DOHH2 (cell line): ENCODE data around the gene KCTD11.

Experiments used
- H3F3A ChIP-seq: fragments of 200-600 bp; sonication (generic), shearing (Covaris generic); 2 replicates; pipeline ENCODE4 v1.6.0; 2016; ENCODE audit warnings: antibody characterized with exemption, mild to moderate bottlenecking; ENCODE audit not compliant: control insufficient read depth, insufficient read depth
- H3K27ac ChIP-seq: fragments of 200-600 bp; sonication (generic); 2 replicates; pipeline ENCODE4 v1.5.1; 2014; ENCODE audit warnings: low read depth, mild to moderate bottlenecking, low read length, moderate library complexity
- H3K27me3 ChIP-seq: fragments of 200-600 bp; sonication (generic); 2 replicates; pipeline ENCODE4 v1.6.1; 2014; ENCODE audit warnings: mild to moderate bottlenecking, low read length, mixed read lengths; ENCODE audit not compliant: control insufficient read depth
- H3K36me3 ChIP-seq: fragments of 200-600 bp; sonication (generic); 2 replicates; pipeline ENCODE4 v1.6.1; 2014; ENCODE audit warnings: mild to moderate bottlenecking, low read length, moderate library complexity, mixed read lengths; ENCODE audit not compliant: control insufficient read depth
- H3K4me1 ChIP-seq: fragments of 200-600 bp; sonication (generic); 2 replicates; pipeline ENCODE4 v1.6.1; 2014; ENCODE audit warnings: mild to moderate bottlenecking, low read length, mixed read lengths; ENCODE audit not compliant: control insufficient read depth
- H3K4me2 ChIP-seq: fragments of 200-600 bp; sonication (generic); 2 replicates; pipeline ENCODE4 v1.6.0; 2014; ENCODE audit warnings: mild to moderate bottlenecking, low read length, moderate library complexity
- H3K4me3 ChIP-seq: fragments of 200-600 bp; sonication (generic); 2 replicates; pipeline ENCODE4 v1.5.1; 2014; ENCODE audit warnings: mild to moderate bottlenecking, low read length, mixed read lengths
- H3K79me2 ChIP-seq: fragments of 200-600 bp; sonication (generic); 2 replicates; pipeline ENCODE4 v1.6.1; 2014; ENCODE audit warnings: mild to moderate bottlenecking, low read length, mixed read lengths; ENCODE audit not compliant: control insufficient read depth
- H3K9me2 ChIP-seq: fragments of 200-600 bp; sonication (generic); replicated peaks from 2 replicates; pipeline ENCODE4 v1.6.1; 2014; ENCODE audit warnings: mild to moderate bottlenecking, low read length, mixed read lengths; ENCODE audit not compliant: control insufficient read depth
- H3K9me3 ChIP-seq: fragments of 200-600 bp; sonication (generic); 2 replicates; pipeline ENCODE4 v1.6.1; 2014; ENCODE audit warnings: antibody characterized with exemption, low read length, mixed read lengths; ENCODE audit not compliant: control insufficient read depth, insufficient read depth
- H4K20me1 ChIP-seq: fragments of 200-600 bp; sonication (generic); 2 replicates; pipeline ENCODE4 v1.6.0; 2014; ENCODE audit warnings: low read depth, mild to moderate bottlenecking, antibody characterized with exemption, low read length, moderate library complexity; ENCODE audit not compliant: control insufficient read depth, insufficient read depth
- EZH2phosphoT487 ChIP-seq: fragments of 200-600 bp; sonication (generic); IDR thresholded peaks from 2 replicates; pipeline ENCODE4 v1.6.1; 2017; ENCODE audit warnings: borderline replicate concordance, mild to moderate bottlenecking, antibody characterized with exemption, low read length, moderate library complexity, mixed read lengths
- TF ChIP-seq, protein P1 (sequence below): fragments of 200-600 bp; sonication (generic); IDR thresholded peaks from one replicate; pipeline ENCODE4 v1.5.1; 2014; ENCODE audit warnings: antibody characterized with exemption, mild to moderate bottlenecking, low read depth, low read length; ENCODE audit not compliant: poor library complexity, severe bottlenecking

KCTD11 gene

DNA sequence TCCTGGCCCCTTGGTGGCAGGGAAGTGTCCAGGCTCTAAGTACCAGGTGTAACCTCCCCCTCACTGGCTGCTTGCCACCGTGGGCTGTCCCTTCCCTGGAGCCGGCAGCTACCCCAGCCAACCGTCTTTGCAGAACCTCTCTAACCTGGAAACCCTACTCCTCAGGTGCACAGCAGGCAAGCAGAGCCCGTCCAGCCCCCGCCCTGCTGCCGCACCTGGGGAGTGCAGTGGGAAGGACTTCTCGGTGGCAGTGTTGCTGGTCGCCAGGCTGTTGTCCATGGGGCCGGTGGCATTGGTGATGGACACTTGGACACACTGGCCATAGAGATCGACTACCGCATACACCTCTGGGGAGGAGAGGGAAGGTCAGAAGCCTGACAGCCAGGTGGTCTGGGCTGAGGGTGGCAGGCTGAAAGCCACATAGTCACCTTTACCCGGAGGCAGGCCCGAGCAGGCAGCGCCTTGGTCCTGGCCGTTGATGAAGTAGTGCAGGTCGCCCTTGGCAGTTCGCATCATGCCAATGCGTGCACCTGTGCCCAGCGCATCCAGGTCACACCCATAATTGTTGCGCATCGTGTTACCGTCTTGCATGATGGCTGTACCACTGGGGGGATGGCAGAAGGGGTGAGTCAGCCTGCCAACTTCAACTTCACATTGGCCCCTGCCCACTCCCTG, 29.3 kb upstream of the KCTD11 start:
- Histone ChIP-seq H3K4me1 (peaks cover 7% of the 10 kb centered on the region), H3K79me2 (peaks cover 27% of the 10 kb centered on the region), H3K9me2 (no peaks in the 10 kb centered on the region), H3F3A (0 out of 2 replicates have a peak, but pooled peaks cover under 1% of the 10 kb centered on the region), H3K36me3 (peaks cover 83% of the 10 kb centered on the region), H3K4me3 (no peak overlapping the region), H4K20me1 (no peaks in the 10 kb centered on the region), H3K27ac (no peak overlapping the region), H3K4me2 (no peak overlapping the region), H3K9me3 (no peaks in the 10 kb centered on the region), H3K27me3 (no peaks in the 10 kb centered on the region)
- TF ChIP-seq, protein P1, sequence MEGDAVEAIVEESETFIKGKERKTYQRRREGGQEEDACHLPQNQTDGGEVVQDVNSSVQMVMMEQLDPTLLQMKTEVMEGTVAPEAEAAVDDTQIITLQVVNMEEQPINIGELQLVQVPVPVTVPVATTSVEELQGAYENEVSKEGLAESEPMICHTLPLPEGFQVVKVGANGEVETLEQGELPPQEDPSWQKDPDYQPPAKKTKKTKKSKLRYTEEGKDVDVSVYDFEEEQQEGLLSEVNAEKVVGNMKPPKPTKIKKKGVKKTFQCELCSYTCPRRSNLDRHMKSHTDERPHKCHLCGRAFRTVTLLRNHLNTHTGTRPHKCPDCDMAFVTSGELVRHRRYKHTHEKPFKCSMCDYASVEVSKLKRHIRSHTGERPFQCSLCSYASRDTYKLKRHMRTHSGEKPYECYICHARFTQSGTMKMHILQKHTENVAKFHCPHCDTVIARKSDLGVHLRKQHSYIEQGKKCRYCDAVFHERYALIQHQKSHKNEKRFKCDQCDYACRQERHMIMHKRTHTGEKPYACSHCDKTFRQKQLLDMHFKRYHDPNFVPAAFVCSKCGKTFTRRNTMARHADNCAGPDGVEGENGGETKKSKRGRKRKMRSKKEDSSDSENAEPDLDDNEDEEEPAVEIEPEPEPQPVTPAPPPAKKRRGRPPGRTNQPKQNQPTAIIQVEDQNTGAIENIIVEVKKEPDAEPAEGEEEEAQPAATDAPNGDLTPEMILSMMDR: no peak
- TF ChIP-seq EZH2phosphoT487: no peak

DNA sequence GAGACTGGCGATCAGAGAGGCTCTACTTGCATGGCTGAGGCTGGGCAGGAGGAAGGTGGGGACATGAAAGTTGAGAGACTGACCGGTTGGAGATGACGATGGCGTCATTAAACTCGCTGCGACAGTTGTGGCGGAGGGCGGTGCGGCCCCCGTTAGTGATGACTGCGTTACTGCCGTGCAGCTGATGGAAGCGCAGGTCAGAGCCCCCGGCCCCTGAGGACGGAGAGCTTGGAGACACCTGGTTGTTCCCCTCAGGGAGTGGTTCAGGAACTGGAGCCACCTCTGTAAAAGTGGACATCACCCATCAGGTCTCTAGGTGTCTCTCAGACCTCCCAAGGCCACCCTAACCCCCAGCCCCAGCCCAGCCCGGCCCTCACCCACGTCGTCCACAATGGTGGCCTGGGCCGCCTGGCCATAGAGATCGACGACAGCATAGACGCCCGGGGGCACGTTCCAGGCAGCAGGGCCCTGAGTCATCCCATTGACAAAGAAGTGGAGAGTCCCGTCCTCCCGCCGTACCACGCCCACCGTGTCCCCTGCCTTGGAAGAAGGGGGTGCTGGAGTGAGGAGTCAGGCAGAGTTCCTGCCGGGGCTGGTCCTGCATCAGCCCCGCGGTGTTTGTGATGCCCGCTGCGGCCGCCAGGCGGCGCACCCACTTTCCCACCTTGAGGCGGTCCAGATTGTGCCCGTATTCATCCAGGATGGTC, 28.1 kb upstream of the KCTD11 start:
- no peaks in the 10 kb centered on the region for H3K9me2 ChIP-seq
- peaks cover 16% of the 10 kb centered on the region for H3K4me1 ChIP-seq
- no peaks in the 10 kb centered on the region for H3F3A ChIP-seq
- TF ChIP-seq EZH2phosphoT487: no peak
- TF ChIP-seq, protein P1: peak; percentile 98
- no peaks in the 10 kb centered on the region for H4K20me1 ChIP-seq
- no peak overlapping the region for H3K27ac ChIP-seq
- peaks cover 40% of the 10 kb centered on the region for H3K79me2 ChIP-seq
- H3K27me3 ChIP-seq: no peaks in the 10 kb centered on the region
- peaks cover 73% of the 10 kb centered on the region for H3K36me3 ChIP-seq
- no peak overlapping the region for H3K4me3 ChIP-seq
- no peak overlapping the region for H3K4me2 ChIP-seq
- H3K9me3 ChIP-seq: no peaks in the 10 kb centered on the region

DNA sequence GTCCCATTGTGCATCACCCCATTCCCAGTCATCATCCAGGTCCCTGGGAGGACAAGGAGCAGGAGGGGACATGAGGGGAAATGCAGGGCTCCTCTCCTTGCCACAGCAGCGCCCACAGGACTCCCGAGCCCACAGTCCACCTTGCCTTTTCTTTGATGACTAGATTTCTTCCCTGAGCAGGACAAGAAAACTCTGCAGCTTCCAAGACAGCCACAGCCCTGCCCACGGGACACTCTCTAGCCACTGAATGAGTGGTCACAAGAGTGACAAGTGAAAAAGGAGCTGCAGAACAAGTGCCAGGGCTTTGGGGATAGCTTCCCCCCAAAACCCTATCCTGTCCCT, 27.6 kb upstream of the KCTD11 start:
- peaks cover 41% of the 10 kb centered on the region for H3K79me2 ChIP-seq
- no peaks in the 10 kb centered on the region for H4K20me1 ChIP-seq
- no peaks in the 10 kb centered on the region for H3F3A ChIP-seq
- no peak overlapping the region for H3K4me3 ChIP-seq
- H3K4me2 ChIP-seq: no peak overlapping the region
- H3K36me3 ChIP-seq: peaks cover 72% of the 10 kb centered on the region
- no peak overlapping the region for H3K27ac ChIP-seq
- no peaks in the 10 kb centered on the region for H3K9me3 ChIP-seq
- peaks cover 16% of the 10 kb centered on the region for H3K4me1 ChIP-seq
- H3K9me2 ChIP-seq: no peaks in the 10 kb centered on the region
- TF ChIP-seq, protein P1: peak; percentile 33
- no peak for TF ChIP-seq EZH2phosphoT487
- no peaks in the 10 kb centered on the region for H3K27me3 ChIP-seq
